NCI-H510A treated with DMSO at 0.1 percent for 48 hours (cell line): ENCODE data around the gene MLH3.

Source experiments
- DNase-seq: peaks from one replicate; lab custom pipeline; 2025; lab: John Stamatoyannopoulos, UW

Gene MLH3

DNA sequence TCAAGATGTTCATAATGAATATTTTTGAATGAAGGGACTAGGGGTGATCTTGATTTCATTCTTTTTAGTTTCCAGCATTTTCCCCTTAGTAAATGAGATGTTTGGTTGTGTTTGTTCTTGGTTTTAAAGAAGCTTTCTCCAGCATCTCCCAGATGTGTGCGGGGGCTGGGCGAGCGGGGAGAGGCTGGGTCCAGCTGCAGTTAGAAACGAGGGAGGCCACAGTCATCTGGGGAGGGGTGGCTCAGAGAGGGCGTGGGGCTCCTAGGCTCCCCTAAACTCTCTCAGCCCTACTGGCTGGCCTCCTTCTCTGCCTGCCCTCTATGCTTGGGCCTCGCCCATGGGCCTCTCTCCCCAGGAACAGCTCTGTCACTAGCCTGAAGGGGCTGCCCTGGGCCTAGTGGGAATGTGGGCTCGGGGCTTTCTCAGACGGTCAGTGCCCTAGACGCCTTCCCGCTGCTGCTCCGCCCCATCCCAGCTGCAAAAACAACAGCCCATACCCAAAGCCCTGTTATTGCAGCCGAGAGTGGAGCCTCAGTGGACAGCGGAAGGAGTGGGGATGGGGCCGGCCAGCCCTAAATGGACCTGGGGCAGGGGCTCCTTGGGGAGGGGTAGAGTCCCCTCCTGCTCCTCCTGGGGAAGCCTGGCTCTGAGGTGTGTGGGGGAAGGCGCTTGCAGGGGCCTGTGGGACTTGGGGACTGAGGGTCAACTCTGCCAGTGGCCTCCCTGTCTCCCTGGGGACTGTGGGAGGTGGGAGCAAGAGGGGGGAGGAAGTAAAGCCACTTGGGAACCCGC is 66.8 kb downstream of the MLH3 start:
- no peak for DNase-seq

- DNase-seq = no peak
These were observed 67.9 kb downstream of the MLH3 start for GRCh38 chr14:74983343-74983742.

GRCh38 chr14:74982661-74983060 is 68.6 kb downstream of the MLH3 start:
- DNase-seq = no peak

GRCh38 chr14:74981833-74982232 is 69.4 kb downstream of the MLH3 start:
- no peak for DNase-seq

DNA sequence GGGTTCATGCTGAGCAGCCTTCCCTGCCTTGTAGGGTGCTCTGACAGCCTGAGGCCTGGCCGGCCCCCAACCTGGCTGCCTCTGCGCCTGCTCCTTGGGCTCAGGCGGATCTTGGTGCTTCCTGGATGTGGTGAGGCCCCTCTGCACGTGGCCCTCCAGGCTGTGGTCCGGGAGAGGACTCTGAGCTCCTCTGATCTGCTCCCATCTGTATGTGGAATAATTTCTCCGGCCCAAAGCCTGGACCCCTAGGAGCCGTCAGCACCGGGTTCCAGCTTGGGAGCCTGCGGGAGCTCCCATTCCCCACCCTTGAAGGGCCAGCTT is 69.8 kb downstream of the MLH3 start:
- DNase-seq = no peak

- no peak for DNase-seq
These were observed 70.4 kb downstream of the MLH3 start for GRCh38 chr14:74980731-74981461.

- DNase-seq = no peak
These were observed 70.9 kb downstream of the MLH3 start for GRCh38 chr14:74980398-74980730.

DNA sequence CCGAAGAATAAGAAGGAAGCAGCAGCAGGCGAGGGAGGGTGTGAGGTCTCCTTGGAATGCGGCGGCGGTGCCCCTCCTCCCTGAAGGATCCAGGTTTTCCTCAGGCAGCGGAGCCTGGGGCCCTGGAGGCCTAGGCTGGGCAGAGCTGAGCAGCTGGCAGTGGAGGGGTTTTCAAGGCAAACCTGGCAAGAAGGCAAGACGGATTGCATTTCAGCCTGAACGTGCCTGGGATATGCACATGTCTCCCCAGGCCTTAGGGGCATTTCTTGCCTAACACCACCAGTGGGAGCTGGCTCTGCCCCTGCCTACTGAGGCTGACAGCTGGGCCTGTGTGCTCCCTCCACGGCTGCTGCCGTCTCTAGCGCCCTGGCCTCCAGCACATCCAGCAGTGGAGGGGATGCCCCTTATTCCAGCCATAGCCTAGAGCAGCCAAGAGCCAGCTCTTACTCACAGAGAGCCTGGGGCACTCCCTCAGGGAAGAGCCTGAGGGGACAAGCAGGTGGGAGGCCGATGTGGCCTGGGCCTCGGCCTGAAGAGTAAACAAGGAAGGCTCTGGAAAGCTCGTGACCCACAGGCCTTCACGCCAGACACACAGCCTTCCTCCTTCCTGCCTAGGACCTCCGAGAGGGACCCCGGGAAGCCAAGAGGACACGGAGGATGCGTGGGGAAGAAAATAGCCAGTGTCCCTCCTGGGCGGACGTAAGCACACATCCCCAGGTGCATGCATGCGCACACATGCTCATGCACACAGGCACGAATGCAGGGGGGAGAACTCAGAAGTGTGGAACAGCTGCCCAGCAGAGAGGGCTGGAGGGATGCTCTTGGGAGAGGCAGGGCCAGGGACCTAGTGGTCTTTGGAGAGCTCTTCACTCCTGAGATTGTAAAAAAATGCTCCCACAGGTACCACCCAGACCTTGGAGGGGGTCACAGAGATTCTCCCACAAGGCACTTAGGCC is 71.5 kb downstream of the MLH3 start:
- DNase-seq = no peak

DNA sequence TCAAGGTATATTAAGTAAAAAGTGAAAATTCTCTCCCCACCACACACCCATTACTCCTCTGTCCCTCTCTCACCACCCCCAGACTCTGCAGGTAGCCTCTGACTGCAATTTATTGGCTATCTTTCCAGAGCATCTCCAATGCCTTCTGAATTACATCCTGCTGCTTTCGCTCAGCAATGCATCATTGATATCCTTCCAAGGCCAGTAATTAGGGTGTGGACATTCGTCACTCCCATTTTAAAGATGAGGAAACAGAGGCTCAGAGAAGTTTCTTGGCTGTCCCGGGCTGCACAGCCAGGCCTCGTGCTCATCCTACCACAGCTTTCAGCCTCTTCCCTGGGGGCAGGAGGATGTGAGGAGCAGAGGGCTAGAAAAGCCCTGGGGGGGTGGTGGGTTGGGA is 72.2 kb downstream of the MLH3 start:
- DNase-seq = no peak

- no peak for DNase-seq
These were observed 72.8 kb downstream of the MLH3 start for GRCh38 chr14:74978416-74978947.

GRCh38 chr14:74977901-74978385 is 73.3 kb downstream of the MLH3 start:
- no peak for DNase-seq

GRCh38 chr14:74977164-74977900 is 73.9 kb downstream of the MLH3 start:
- no peak for DNase-seq

GRCh38 chr14:74976264-74977113 is 74.8 kb downstream of the MLH3 start:
- DNase-seq = no peak

- no peak for DNase-seq
These were observed 76.0 kb downstream of the MLH3 start for GRCh38 chr14:74975059-74975810.

DNA sequence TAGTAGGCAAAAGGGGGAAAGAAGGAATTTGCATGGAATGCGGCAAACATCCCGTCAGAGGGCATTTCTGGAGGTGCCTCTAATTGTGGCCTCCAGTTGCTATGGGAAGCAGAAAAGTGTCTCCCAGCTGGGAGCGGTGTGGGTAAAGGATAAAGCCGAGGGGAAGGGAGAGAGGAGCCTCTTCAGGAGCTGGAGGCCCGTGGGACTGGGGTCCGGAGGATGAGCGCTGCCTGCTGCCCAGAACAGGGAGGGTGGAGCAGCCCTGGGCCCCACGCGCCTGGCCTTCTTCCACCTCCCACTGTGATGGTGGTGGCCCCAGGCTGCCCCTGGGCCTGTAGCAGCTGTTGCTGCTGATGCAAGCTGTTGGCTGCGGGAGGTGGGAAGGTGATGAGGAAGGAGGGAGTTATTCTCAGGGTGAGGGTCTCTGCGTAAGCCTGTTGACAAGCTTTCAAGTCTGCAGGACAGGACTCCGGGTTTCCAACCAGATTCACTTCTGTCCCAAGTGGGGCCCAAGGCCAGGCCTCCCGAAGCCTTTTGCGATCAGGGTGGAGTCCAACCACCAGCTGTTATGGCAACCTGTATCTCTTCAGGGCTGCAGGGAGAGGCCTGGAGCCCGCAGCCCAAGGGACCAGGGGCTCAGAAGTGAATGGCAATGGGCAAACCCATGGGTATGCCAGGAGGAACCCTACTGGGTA is 76.8 kb downstream of the MLH3 start:
- DNase-seq = no peak

DNA sequence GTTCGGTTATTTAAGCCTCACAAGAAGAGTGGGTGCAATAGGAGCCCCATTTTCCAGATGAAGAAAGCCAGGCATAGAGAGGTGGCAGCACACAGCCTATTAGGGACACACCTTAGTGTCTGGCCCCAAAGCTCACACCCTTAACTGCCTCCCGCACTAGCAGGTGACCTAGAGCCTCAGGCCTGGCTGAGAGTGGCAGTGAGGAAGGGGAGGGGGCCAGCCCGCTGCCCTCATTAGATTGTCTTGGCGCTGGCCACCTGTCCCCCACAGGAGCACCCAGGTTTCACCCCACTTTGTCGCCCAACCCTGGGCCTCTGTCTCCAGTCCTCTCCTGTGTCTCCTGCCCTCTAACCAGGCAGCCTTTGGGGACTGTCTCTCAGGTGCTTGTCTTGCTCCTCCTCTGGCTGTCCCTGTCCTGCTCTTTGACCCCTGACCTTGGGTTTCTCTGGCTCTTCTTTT is 77.3 kb downstream of the MLH3 start:
- DNase-seq = no peak

GRCh38 chr14:74973003-74973653 is 78.1 kb downstream of the MLH3 start:
- DNase-seq = no peak

DNA sequence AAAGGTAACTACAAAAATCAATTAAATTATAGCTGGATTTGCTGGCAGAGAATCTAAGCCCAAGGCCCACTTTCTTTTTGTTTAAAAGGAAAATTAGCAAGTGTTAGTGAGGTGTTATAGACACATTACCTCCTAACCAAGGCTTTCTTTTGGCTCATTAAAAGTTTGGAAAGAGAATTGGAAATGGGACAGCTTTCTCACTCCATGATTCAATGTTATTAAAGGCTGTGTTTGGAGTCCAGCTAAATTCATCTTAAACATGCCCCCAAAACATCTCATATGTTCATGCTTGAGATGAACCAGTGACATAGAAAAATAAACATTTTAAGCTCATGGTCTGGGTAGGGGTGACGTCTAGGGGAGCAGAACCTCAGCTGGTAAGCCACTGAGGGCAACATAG is 82.5 kb downstream of the MLH3 start:
- DNase-seq = no peak
